GM18526 (cell line): ENCODE results near the gene TBC1D5.

Source experiments
- POLR2A ChIP-seq: IDR thresholded peaks from 3 replicates; pipeline ENCODE4 v1.6.1; 2011; ENCODE audit not compliant: insufficient read length; ENCODE audit errors: extremely low read depth

TBC1D5 gene

DNA sequence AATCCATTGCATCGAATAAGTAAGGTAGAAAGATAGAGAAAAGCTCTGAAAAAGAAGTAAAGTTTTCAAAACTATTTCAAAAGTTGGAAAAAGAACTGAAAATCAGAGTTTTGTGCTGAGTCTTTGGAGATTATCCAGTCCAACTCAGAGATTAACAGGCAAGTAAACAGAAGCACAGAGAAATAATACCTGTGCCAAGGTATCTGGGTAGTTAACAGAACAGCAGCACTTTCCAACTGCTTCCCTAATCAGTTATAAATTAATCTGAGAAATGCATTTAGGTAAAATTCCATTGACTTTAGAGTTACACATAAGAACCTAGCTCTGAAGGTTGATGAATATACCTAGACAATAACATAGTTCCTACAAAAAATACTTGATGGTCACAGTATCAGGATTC, 355.3 kb downstream of the TBC1D5 start:
- TF ChIP-seq POLR2A, result no peak

DNA sequence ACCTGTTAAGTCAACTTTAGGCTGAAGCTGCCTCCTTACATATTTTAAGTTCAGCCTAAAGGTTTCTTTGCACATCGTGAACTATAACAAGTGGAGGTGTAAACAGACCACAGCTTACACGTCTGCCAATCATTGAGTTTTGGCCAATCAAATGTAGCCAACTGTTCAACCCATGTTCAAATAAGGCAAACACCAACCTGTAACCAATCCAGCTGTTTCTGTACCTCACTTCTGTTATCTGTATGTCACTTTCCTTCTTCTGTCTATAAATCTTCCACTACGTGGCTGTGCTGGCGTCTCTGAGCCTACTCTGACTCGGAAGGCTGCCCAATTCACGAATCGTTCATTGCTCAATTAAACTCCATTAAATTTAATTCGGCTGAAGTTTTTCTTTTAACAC, 356.0 kb downstream of the TBC1D5 start:
- TF ChIP-seq POLR2A, result no peak

DNA sequence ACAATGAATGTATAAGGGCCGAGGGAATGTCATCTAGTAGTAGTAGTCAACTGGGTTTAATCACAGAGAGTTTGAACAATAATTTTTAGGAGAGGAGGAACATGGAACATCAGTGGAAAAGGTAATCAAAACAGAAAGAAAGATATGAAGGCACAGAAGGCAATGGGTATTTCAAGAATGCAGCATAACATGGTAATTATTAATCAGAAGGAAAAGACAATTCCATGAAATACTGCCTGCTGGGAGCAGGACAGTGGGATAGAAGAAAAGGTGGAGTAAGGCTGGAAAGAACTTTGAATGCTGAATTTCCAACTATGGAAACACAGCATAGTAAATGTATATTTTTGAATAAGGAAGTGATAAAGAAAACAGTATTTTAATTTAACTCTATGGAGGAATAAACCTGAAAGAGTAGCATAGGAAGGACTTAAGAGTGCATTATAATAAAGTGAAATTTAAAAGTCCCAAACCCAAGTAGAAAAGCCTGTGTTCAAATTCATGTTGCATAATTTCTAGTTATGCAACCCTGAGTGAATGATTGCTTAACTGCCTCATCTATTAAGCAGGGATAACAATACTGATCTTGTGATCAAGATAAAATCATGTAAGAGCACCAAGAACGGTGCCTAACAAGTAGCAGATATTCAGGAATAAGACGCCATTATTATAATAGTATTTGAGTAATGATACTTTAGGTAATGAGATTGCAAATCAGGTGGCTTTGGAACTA, 357.7 kb downstream of the TBC1D5 start:
- no peak for TF ChIP-seq POLR2A

DNA sequence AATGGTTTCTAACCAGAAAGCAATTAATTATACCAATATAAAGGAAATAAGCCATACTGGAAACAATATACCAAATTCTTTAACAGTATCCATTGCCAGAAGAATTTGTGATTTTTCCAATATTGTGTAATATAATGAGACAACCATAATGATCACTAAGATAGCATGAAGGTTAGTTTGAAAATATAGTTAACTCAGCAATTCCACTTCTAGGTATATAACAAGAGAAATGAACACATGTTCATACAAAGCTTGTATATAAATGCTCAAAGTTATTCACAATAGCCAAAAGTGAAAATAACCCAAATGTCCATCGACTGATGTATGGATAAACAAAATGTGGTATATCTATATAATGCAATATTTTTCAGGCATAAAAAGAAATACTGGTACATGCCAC, 369.1 kb downstream of the TBC1D5 start:
- no peak for TF ChIP-seq POLR2A

DNA sequence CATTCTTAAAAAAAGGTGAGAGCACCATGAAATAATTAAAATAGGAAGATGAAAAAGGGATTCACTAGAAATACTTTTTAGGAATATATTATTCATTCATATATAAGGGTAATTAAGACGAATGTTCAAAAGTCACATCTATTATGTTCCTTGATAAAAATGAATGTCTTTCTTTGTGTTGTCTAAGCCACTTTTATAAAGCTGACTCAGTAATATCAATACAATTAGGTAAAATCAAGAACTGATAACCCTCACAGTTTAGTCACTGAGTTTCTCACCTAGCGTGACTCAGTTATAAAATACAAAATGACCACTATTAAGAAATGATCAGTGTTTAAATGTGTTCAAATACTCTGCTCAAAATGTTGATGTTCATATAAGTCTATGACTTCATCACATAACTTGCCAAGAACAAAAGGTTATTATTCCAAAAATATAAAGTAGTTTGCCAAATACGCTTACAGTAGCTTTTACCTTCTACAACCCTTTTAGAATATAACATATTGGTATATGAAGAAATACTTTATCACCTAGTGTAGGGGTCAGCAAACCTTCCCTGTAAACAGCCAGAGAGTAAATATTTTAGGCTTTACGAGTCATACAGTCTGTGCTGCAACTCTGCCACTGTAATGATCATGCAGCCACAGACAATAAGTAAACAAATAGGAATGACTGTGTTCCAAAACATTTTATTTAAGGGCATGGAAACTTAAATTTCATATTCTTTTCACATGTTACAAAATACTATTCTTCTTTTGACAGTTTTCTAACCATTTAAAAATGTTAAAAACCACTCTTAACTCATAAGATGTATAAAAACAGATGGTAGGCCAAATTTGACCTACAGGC, 369.8 kb downstream of the TBC1D5 start:
- TF ChIP-seq POLR2A, result no peak

DNA sequence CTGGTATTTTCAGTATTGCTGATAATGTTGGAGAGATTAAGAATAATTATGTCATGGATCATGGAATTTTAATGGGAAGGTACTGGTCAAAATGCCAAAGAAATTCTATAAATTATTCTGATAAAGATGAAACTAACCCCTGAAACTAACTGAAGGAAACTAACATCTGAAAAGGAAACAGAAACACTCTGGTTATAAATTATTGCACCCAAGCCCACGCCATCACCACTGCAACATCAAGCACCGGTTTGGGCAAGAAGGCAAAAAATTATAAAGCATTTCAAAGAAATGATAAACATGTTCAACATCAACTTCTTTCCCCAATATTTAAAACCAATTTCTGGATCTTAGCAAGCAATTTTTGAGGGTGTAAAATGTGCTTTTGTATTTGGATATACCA, 372.5 kb downstream of the TBC1D5 start:
- no peak for TF ChIP-seq POLR2A

DNA sequence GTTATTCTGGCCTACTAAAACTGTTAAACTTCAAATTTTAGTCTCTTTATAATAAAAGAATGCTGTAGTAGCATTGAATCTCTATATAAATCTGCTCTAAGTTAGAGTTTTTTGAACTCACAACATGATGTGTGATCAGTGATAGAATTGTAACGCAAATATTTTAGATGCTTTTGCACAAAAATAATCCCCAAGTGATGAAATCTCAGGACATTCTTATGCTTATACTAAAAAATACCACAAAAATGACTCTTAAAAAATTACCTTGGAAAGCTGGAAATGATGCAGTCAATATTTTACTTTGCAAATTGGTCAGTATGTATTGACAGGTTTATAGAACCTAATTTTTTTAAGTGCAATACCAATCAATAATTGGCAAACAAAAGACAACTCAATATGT, 375.3 kb downstream of the TBC1D5 start:
- TF ChIP-seq POLR2A, result no peak

DNA sequence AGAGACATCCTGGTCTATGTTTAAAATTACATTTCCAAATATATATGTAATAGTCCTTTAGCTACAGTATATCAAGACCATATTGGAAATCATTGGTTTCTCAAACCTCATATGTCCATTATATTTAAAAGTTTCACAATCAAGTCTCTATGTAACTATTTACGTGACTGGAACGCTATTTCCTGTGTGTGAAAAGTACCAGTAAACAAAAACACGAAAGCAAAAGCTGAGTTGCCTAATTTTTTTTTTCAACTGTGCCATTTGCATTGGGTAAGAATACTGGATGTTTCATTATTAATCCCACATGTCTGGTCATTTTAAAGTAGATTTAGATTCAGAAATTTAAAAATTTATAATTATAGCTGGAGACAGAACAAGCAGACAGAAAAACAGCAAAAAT, 381.4 kb downstream of the TBC1D5 start:
- no peak for TF ChIP-seq POLR2A

DNA sequence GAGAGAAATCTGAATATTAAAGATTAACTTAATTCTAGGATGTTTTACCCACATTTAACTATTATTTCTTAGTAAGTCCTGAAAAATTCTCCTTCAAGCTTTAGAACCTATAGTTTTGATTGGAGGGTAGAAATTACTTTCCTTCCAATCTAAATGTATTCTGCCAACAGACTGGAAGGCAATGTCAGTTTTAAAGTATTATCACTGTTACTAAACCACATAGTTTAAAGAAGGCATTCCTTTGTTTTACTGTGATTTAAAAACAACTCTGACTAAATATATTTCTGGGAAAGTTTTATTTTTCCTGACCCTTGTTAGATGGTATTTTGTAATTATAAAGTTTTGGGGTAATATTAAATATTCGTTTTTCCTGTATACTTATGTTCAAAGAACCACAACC, 382.5 kb downstream of the TBC1D5 start:
- no peak for TF ChIP-seq POLR2A

DNA sequence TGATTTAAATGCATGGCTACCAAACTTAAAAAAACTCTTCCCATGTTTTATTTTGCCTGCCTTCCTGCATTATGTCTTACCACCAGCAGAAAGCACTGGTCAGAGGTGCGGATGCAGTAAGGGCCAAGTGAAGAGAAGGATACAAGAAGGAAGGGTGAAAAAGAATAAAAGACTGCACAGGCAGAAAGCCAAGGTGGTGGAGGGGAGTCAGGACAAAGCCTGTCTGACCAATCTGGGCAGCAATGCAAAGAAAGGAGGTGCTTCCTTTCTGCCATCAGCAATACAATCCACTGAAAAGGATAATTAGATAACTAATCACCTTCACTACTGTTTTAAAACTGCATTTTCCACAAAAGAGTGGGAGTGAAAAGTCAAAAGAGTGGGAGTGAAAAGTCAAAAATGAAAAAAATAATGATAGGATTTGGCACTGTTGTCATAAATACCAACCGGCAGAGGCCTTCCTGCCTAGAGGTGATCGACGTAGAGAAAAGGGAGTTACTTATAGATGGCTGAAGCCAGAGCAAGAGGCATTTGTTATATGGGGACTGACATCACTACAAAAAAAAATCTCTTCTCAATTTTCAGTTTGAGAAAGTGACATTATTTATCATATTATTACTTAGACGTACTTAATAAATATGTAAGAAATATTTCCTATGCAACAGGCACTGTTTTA, 385.3 kb downstream of the TBC1D5 start:
- TF ChIP-seq POLR2A, result no peak

DNA sequence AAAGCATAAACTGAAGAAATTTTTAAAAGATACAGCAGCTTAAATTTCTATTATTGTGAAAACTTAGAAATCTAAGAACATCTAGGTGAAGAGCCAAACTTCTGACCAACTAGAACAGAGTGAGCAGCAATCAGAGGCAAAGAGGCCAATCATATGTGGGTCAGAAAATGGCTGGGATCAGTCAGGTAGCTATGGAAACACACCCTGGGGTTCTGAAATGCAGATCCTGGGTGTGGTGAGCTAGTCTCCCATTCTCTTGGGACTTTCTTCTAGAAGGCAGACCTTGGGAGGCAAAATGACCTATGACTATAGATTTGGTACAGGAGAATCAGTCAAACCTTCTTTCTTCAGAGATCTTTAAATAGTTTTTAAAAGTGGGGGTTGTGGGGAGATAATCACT, 385.8 kb downstream of the TBC1D5 start:
- TF ChIP-seq POLR2A, result no peak

DNA sequence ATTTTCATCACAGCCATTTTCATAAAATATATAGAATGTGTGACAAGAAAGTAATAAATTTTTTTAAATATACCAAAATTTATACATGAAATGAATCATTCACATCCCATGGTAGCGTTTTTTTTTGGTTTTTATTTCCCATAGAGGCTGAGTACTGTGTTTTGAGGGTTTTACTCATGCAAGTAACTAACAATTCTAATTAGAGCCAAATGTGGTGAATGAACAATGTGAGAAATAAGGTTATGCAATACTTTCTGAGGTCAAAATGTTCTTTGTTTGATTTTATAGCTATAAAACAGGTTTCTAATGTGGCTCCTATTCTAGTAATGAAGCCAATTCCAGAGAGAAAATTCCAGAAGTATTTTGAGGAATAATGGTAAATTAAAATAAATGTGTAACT, 386.8 kb downstream of the TBC1D5 start:
- no peak for TF ChIP-seq POLR2A

DNA sequence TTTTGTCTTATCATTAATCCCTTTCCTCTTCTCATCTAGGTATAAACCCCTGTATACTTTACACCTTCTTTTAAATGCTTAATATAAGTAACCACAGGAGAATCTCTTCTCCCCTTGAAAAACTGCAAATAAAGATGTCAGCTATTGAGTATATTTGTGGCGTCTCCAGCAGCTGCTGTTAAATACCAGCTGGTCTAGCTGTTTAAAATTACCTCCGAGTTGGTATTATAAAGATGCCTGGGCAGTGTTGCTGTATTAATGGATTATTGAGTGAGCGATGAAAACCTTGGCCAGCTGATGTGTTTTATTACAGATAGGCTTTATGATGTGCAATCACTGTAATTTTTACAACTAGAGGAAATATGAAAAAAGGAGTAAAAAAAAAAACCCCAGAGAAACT, 388.1 kb downstream of the TBC1D5 start:
- TF ChIP-seq POLR2A, result no peak

DNA sequence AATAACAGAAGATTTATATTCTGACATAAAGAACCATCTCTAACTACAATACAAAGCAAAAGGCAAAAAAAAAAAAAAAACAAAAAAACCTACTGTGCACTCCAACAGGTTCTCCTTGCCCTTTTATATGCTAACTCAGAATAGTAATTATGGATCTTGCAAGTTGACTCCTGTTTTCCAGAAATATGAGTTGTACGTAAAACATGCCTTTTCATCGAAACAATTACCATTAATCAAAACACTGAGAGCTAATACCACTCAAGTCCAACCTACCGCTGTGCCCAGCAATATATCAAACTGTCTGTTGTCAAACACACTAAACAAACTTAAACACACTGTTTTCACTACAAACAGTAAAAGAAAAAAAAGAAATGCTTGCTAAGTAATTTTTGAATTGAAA, 389.8 kb downstream of the TBC1D5 start:
- no peak for TF ChIP-seq POLR2A

DNA sequence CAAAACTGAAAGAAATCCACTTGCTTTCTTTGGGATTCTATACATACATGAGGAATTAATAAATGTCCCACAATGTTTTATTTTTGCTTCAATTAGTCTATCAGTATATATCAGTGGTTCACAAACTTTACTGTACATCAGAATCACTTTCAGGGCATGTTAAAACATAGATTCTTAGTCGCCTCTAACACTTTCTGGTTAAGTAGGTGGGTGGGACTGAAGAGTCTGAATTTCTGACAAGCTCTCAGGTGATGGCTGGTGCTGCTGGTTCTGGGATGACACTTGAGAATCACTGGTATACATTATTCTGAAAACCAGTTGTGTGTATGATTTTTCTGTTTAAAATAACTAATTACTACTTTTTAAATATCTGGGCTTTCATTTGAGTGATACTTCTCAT, 393.3 kb downstream of the TBC1D5 start:
- no peak for TF ChIP-seq POLR2A

DNA sequence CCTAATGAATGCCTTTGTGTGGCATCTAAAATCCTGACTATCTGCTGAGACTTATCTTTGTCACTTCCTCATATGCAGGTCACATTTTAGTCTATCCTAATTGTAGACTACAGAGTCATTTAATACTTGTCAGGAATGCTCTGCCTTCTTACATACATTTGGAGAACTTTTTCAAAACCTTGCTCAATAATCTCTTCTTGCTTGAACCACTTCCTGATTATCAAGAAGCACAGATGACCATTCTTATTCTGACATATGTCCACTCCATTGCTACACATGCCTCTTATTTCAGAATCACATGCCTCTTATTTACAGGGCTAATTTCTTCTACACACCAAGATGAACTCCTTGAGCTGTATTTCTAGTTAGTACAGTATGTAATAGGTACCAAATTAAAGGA, 400.3 kb downstream of the TBC1D5 start:
- TF ChIP-seq POLR2A, result no peak

DNA sequence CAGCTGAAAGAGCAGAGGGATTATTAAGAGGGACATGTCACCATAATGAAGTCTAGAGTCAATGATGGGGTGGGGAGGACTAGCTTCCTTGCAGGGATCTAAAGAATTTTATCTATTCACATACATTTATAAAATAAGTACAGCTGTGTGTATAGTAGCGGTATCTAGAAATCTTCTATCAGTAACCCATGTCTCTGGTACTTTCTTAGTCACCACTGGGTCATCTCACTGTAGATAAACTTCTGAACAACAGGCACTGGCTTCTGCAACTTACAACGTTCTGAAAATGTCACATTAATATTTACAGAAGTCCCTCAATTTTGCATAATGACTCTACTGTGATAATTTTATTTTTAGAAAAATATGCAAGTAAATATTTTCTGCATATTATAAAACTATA, 401.7 kb downstream of the TBC1D5 start:
- no peak for TF ChIP-seq POLR2A

DNA sequence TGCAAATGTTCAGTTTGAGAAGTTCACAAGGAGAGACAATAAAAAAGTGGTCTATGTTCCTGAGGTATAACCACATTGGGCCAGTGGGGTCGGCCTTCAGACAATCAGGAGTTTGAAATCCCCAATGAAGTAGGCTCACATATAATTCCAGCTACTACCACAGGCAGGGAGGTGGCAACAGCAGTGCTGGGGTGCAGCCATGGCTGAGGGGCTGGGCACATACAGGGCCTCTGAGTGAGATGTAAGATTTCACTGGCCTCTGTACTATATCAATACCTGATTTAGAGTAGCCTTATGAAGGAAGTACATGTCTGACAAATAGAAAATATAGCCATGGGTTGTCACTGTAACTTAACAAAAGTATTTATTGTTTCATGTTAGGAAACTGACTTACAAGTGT, 402.2 kb downstream of the TBC1D5 start:
- TF ChIP-seq POLR2A, result no peak
